A549 (cell line): ENCODE results near the gene C12orf43. TPM values are rescaled to one million over a fixed set of nuclear protein-coding genes. Genes with fewer than 3 reads are reported as not detected.

Experiments used
- ATAC-seq, 2 experiments: fragments of 200-7000 bp in 1 of 2; fragments of >200 bp in 1 of 2; cut with Nextera tagmentation in 1 of 2; cut with Tn5 transposase in 1 of 2; 3 replicates each; pipeline versions ENCODE4 v1.8.0 to v1.9.1; 2018 to 2020; ENCODE audit warnings: mild to moderate bottlenecking in 1 of 2, moderate library complexity in 1 of 2
- CTCF ChIA-PET: fragments of 300-600 bp; sonication (Branson Sonifier 250); formaldehyde crosslinking; extraction: SDS; loops from one replicate; lab custom pipeline; 2021; ENCODE audit warnings: antibody characterized with exemption, inconsistent platforms; lab: Yijun Ruan, JAX
- POLR2A ChIA-PET: fragments of 350-600 bp; formaldehyde crosslinking; extraction: SDS; loops from one replicate; lab custom pipeline; 2021; ENCODE audit warnings: antibody characterized with exemption, inconsistent platforms; lab: Yijun Ruan, JAX
- DNase-seq, 2 experiments: peaks; one replicate each; pipeline versions ENCODE4 v3.0.0 to v3.0.0-alpha.2; 2011 to 2016; ENCODE audit warnings: low read depth in 1 of 2, low spot score in 1 of 2
- FAIRE-seq: peaks from 2 replicates; lab custom pipeline; 2011; peaks lifted over from hg19 to GRCh38; lab: Jason Lieb, UNC
- H3K27ac ChIP-seq, 2 experiments: fragments of >200 bp; sonication (Bioruptor Twin); formaldehyde crosslinking; 3 replicates each; pipeline ENCODE4 v1.5.1; 2016 to 2017
- H3K4me1 ChIP-seq: fragments of >200 bp; sonication (Bioruptor Twin); formaldehyde crosslinking; 3 replicates; pipeline ENCODE4 v1.6.1; 2016
- H3K4me2 ChIP-seq: fragments of >200 bp; sonication (Bioruptor Twin); formaldehyde crosslinking; 3 replicates; pipeline ENCODE4 v1.6.1; 2016
- H3K4me3 ChIP-seq: fragments of >200 bp; sonication (Bioruptor Twin); formaldehyde crosslinking; 3 replicates; pipeline ENCODE4 v1.5.1; 2016
- H3K9me3 ChIP-seq: fragments of >200 bp; sonication (Bioruptor Twin); formaldehyde crosslinking; 3 replicates; pipeline ENCODE4 v1.6.1; 2016
- CBX8 ChIP-seq: fragments of 200-600 bp; sonication (generic); IDR thresholded peaks from 2 replicates; pipeline ENCODE4 v1.6.1; 2016
- CHD4 ChIP-seq: fragments of 200-600 bp; sonication (generic); IDR thresholded peaks from 2 replicates; pipeline ENCODE4 v1.6.1; 2016; ENCODE audit warnings: antibody characterized with exemption, mild to moderate bottlenecking, borderline replicate concordance
- EP300 ChIP-seq, 2 experiments: fragments of >200 bp; sonication (Bioruptor Twin); formaldehyde crosslinking; IDR thresholded peaks; 2 replicates in 1 of 2; 3 replicates in 1 of 2; pipeline ENCODE4 v1.6.1; 2016 to 2017
- FOSB ChIP-seq: fragments of 250-450 bp; sonication (Bioruptor Pico); IDR thresholded peaks from 2 replicates; pipeline ENCODE4 v1.5.0; 2020; ENCODE audit warnings: mild to moderate bottlenecking, moderate library complexity
- FOSL2 ChIP-seq, 2 experiments: fragments of 450-650 bp in 1 of 2; fragments of >200 bp in 1 of 2; sonication (Bioruptor Twin) in 1 of 2; formaldehyde crosslinking; IDR thresholded peaks; 2 replicates each; pipeline versions ENCODE4 v1.5.0 to v1.6.1; 2016 to 2020; ENCODE audit warnings: mild to moderate bottlenecking in 1 of 2, moderate library complexity in 1 of 2
- GATA3 ChIP-seq: IDR thresholded peaks from 2 replicates; pipeline ENCODE4 v1.6.1; 2012; ENCODE audit warnings: borderline replicate concordance
- KDM1A ChIP-seq: fragments of 200-600 bp; sonication (generic); IDR thresholded peaks from 2 replicates; pipeline ENCODE4 v1.6.1; 2016; ENCODE audit warnings: low read depth, mild to moderate bottlenecking
- KDM5A ChIP-seq: fragments of 200-600 bp; sonication (generic); IDR thresholded peaks from 2 replicates; pipeline ENCODE4 v1.6.1; 2016; ENCODE audit warnings: antibody characterized with exemption, mild to moderate bottlenecking
- MYC ChIP-seq: IDR thresholded peaks from 2 replicates; pipeline ENCODE4 v1.6.1; 2012; ENCODE audit warnings: mild to moderate bottlenecking, inconsistent platforms, low read length, improper control_type of control experiment, borderline replicate concordance
- NFE2L2 ChIP-seq: fragments of 150-350 bp; conservative IDR thresholded peaks from 2 replicates; pipeline ENCODE4 v1.6.1; 2014; ENCODE audit warnings: low read length
- NR3C1 ChIP-seq: fragments of >200 bp; sonication (Bioruptor Twin); formaldehyde crosslinking; IDR thresholded peaks from 3 replicates; pipeline ENCODE4 v1.6.1; 2017
- POLR2A ChIP-seq: IDR thresholded peaks from 2 replicates; pipeline ENCODE4 v1.6.1; 2012; ENCODE audit warnings: mild to moderate bottlenecking, low read length
- POLR2AphosphoS2 ChIP-seq: conservative IDR thresholded peaks from 2 replicates; pipeline ENCODE4 v1.6.1; 2012; ENCODE audit warnings: low read length, improper control_type of control experiment, inconsistent platforms
- RAD21 ChIP-seq, 2 experiments: fragments of >200 bp in 1 of 2; sonication (Bioruptor Twin) in 1 of 2; formaldehyde crosslinking in 1 of 2; IDR thresholded peaks in 1 of 2; conservative IDR thresholded peaks in 1 of 2; 2 replicates in 1 of 2; 3 replicates in 1 of 2; pipeline ENCODE4 v1.6.1; 2012 to 2018; ENCODE audit warnings: inconsistent platforms in 1 of 2
- RNF2 ChIP-seq: fragments of 200-600 bp; sonication (generic); IDR thresholded peaks from 2 replicates; pipeline ENCODE4 v1.6.1; 2016; ENCODE audit warnings: low read depth, mild to moderate bottlenecking, antibody characterized with exemption, moderate library complexity, borderline replicate concordance
- TFCP2L1 ChIP-seq: fragments of 250-450 bp; sonication (Bioruptor Pico); IDR thresholded peaks from 2 replicates; pipeline ENCODE4 v1.5.0; 2021; ENCODE audit warnings: mild to moderate bottlenecking
- WGBS: methylation state at CpG from one replicate; pipeline ENCODE4 v1.1.6; 2017; ENCODE audit errors: missing lambda C conversion rate; 5-methylcytosine and 5-hydroxymethylcytosine counted together
- polyA plus RNA-seq, 4 experiments: library from polyadenylated mRNA; depleted of rRNA in 3 of 4; stranded (reverse); fragments of >200 nt; fragmentation: RNase III in 1 of 4; extraction: RNeasy Plus Mini Kit Qiagen cat#74134 plus additional on column Dnase treatment in 1 of 4; gene quantifications; 2 replicates in 3 of 4; 3 replicates in 1 of 4; pipeline ENCODE4 v1.2.3, GENCODE V29; 2011 to 2017
- TF ChIP-seq, protein P1 (sequence below): fragments of >200 bp; sonication (Bioruptor Twin); formaldehyde crosslinking; IDR thresholded peaks from 3 replicates; pipeline ENCODE4 v1.6.1; 2016
- TF ChIP-seq, protein P2 (sequence below): fragments of >200 bp; sonication (Bioruptor Twin); formaldehyde crosslinking; IDR thresholded peaks from 2 replicates; pipeline ENCODE4 v1.6.1; 2016
- TF ChIP-seq, protein P3 (sequence below): IDR thresholded peaks from 2 replicates; pipeline ENCODE4 v1.6.1; 2012
- TF ChIP-seq, protein P4 (sequence below): fragments of 200-600 bp; sonication (generic); IDR thresholded peaks from 2 replicates; pipeline ENCODE4 v1.6.1; 2016; ENCODE audit warnings: antibody characterized with exemption, mild to moderate bottlenecking, moderate library complexity
- TF ChIP-seq, protein P5 (sequence below): fragments of 450-650 bp; IDR thresholded peaks from 2 replicates; pipeline ENCODE4 v1.6.1; 2014; ENCODE audit warnings: antibody characterized with exemption

C12orf43 gene
- polyA plus RNA-seq, 2 of the 4 experiments (the other 2 are of a cell fraction) = 20.0 to 20.5 TPM

DNA sequence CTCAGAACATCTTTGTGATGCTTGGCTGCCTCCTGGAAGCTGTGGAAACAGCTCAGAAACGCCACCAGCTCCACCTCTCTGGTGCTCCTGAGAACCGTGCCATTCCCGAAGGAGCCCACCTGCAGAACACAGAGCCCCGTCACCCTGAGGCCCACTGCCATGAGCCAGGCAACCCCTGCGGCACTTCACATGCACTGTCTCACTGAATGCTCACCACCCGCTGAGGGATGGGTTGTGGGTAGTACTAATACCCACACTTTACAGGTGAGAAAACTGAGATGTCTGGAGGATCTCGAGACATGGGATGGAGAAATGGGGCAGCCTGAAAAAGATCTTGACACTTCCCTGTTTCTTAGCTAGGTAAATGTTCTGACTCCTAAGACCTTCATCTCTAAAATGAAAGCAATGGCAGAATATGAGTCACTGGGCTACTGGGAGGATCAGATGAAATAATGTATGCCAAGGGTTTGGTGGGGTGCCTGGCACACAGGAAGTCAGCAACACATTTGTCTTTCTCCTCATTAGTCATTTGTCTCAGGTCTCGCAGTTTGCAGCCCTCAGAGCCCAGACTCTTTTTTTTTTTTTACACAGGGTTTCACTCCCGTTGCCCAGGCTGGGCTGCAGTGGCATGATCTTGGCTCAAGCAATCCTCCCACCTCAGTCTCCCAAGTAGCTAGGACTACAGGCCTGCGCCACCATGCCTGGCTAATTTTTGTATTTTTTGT lies 17.5 kb upstream of the C12orf43 start:
- ATAC-seq = peak; percentile 51 to 65; a peak in 3 of 6 replicates
- TF ChIP-seq TFCP2L1 = no peak
- no peak for TF ChIP-seq FOSL2 (IDR thresholded peaks at IDR 0.05)
- TF ChIP-seq FOSL2 (CRISPR knock-in tag; IDR thresholded peaks at IDR 0.05) = peak; percentile 41; the same call in 1 of the 2 replicates
- TF ChIP-seq, all 56 proteins: peak for 1
- Histone ChIP-seq H3K9me3 (no peaks in the 10 kb centered on the region), H3K4me2 (peak overlapping the region; percentile 55), H3K4me3 (no peak overlapping the region), H3K27ac (peak overlapping the region; percentile 46 to 69; a peak in 5 of 6 replicates), H3K4me1 (peaks cover 22% of the 10 kb centered on the region)
- WGBS = 63% methylated on average over 8 of the region's 10 CpGs
- no peak for FAIRE-seq
- CTCF ChIA-PET = interaction anchor here (0.9 to 1.8 kb wide), 6 partner anchors 8 to 451 kb away, joined by 3 to 8 read pairs (median 4); no protein-coding TSS in a partner anchor
- POLR2A ChIA-PET = no interaction called here
- peak; percentile 42 to 60 for DNase-seq

DNA sequence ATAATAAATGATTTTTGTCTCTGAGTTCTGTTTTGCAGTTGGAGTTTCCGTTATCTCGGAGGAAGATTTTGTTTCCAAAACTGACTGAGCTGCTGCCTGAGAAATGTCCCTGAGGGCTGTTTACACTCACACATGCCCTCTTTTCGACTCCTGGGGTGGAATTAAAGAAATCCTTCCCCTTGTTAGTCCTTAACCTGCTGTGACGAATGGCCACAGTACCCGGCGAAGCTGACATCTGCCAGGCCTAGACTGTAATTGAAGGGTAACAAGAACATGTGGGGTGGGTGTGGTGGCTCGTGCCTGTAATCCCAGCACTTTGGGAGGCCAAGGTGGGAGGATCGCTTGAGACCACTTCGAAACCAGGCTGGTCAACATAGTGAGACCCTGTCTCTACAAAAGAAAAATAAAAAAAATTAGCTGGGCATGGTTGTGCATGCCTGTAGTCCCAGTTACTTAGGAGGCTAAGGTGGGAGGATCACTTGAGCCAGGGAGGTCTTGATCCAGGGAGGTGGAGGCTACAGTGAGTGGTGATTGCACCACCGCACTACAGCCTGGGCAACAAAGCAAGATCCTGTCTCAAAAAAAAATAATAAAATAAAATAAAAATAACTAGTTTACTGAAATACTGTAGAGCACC lies 14.4 kb upstream of the C12orf43 start:
- Histone ChIP-seq H3K27ac (no peak overlapping the region; a peak in 1 of 6 replicates), H3K4me1 (peaks cover 21% of the 10 kb centered on the region), H3K4me3 (no peak overlapping the region), H3K4me2 (no peak overlapping the region), H3K9me3 (no peaks in the 10 kb centered on the region)
- ATAC-seq (no peak), FAIRE-seq (no peak), DNase-seq (no peak)
- ChIA-PET POLR2A (no interaction called here), CTCF (interaction anchor here (1.1 kb wide), 1 partner anchor 65 kb away, joined by 3 read pairs; no protein-coding TSS in a partner anchor)
- 73% methylated on average over 10 of the region's 10 CpGs for WGBS
- TF ChIP-seq KDM5A = no peak
- TF ChIP-seq NFE2L2 = no peak
- TF ChIP-seq KDM1A = no peak
- TF ChIP-seq POLR2A = no peak
- TF ChIP-seq, protein P1, sequence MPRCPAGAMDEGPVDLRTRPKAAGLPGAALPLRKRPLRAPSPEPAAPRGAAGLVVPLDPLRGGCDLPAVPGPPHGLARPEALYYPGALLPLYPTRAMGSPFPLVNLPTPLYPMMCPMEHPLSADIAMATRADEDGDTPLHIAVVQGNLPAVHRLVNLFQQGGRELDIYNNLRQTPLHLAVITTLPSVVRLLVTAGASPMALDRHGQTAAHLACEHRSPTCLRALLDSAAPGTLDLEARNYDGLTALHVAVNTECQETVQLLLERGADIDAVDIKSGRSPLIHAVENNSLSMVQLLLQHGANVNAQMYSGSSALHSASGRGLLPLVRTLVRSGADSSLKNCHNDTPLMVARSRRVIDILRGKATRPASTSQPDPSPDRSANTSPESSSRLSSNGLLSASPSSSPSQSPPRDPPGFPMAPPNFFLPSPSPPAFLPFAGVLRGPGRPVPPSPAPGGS = no peak
- no peak for TF ChIP-seq GATA3
- no peak for TF ChIP-seq CBX8
- TF ChIP-seq MYC = no peak
- TF ChIP-seq, protein P2, sequence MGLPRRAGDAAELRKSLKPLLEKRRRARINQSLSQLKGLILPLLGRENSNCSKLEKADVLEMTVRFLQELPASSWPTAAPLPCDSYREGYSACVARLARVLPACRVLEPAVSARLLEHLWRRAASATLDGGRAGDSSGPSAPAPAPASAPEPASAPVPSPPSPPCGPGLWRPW = no peak
- TF ChIP-seq EP300 (IDR thresholded peaks at IDR 0.05) = no peak
- no peak for TF ChIP-seq CHD4
- TF ChIP-seq, protein P3, sequence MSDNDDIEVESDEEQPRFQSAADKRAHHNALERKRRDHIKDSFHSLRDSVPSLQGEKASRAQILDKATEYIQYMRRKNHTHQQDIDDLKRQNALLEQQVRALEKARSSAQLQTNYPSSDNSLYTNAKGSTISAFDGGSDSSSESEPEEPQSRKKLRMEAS = no peak
- TF ChIP-seq RNF2 = no peak
- TF ChIP-seq, protein P4, sequence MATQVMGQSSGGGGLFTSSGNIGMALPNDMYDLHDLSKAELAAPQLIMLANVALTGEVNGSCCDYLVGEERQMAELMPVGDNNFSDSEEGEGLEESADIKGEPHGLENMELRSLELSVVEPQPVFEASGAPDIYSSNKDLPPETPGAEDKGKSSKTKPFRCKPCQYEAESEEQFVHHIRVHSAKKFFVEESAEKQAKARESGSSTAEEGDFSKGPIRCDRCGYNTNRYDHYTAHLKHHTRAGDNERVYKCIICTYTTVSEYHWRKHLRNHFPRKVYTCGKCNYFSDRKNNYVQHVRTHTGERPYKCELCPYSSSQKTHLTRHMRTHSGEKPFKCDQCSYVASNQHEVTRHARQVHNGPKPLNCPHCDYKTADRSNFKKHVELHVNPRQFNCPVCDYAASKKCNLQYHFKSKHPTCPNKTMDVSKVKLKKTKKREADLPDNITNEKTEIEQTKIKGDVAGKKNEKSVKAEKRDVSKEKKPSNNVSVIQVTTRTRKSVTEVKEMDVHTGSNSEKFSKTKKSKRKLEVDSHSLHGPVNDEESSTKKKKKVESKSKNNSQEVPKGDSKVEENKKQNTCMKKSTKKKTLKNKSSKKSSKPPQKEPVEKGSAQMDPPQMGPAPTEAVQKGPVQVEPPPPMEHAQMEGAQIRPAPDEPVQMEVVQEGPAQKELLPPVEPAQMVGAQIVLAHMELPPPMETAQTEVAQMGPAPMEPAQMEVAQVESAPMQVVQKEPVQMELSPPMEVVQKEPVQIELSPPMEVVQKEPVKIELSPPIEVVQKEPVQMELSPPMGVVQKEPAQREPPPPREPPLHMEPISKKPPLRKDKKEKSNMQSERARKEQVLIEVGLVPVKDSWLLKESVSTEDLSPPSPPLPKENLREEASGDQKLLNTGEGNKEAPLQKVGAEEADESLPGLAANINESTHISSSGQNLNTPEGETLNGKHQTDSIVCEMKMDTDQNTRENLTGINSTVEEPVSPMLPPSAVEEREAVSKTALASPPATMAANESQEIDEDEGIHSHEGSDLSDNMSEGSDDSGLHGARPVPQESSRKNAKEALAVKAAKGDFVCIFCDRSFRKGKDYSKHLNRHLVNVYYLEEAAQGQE = no peak
- no peak for TF ChIP-seq FOSB (CRISPR knock-in tag)
- TF ChIP-seq, protein P5, sequence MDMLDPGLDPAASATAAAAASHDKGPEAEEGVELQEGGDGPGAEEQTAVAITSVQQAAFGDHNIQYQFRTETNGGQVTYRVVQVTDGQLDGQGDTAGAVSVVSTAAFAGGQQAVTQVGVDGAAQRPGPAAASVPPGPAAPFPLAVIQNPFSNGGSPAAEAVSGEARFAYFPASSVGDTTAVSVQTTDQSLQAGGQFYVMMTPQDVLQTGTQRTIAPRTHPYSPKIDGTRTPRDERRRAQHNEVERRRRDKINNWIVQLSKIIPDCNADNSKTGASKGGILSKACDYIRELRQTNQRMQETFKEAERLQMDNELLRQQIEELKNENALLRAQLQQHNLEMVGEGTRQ = no peak
- no peak for TF ChIP-seq RAD21 (conservative IDR thresholded peaks at IDR 0.05 in 1 of 2, IDR thresholded peaks at IDR 0.05 in 1 of 2)
- no peak for TF ChIP-seq NR3C1
- TF ChIP-seq POLR2AphosphoS2 = no peak
